Hepatocyte (in vitro differentiated cells): ENCODE measurements around the gene TCF7L2.

Experiments used
- EZH2phosphoT487 ChIP-seq: fragments of 200-600 bp; sonication (generic); IDR thresholded peaks from one replicate; pipeline ENCODE4 v1.6.1; 2018; ENCODE audit warnings: antibody characterized with exemption, mild to moderate bottlenecking, low read depth, moderate library complexity; ENCODE audit not compliant: unreplicated experiment, severe bottlenecking
- TF ChIP-seq, protein P1 (sequence below): fragments of 200-600 bp; sonication (generic); IDR thresholded peaks from 2 replicates; pipeline ENCODE4 v1.5.1; 2016; ENCODE audit warnings: antibody characterized with exemption, mild to moderate bottlenecking; ENCODE audit not compliant: poor library complexity

DNA sequence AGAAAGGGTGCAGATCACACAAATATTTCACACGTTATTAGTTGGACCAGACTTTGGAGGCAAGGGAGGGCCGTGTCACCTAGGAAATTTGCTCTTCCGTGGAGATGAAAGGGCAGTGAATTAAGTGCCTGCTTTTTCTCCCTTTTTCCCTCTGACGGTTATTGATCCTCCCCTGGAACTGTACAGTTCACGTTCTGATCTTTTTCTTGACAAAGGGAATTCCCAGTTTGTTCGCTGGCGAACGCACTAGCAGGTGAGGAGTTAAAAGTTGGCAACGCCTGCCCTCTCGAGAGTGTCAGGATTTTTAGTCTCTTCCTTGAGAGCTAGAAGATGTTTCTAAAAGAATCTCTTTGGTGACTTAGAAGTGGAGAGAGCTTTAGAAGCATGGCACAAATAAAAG, 111.5 kb downstream of the TCF7L2 start:
- TF ChIP-seq, protein P1, sequence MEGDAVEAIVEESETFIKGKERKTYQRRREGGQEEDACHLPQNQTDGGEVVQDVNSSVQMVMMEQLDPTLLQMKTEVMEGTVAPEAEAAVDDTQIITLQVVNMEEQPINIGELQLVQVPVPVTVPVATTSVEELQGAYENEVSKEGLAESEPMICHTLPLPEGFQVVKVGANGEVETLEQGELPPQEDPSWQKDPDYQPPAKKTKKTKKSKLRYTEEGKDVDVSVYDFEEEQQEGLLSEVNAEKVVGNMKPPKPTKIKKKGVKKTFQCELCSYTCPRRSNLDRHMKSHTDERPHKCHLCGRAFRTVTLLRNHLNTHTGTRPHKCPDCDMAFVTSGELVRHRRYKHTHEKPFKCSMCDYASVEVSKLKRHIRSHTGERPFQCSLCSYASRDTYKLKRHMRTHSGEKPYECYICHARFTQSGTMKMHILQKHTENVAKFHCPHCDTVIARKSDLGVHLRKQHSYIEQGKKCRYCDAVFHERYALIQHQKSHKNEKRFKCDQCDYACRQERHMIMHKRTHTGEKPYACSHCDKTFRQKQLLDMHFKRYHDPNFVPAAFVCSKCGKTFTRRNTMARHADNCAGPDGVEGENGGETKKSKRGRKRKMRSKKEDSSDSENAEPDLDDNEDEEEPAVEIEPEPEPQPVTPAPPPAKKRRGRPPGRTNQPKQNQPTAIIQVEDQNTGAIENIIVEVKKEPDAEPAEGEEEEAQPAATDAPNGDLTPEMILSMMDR = no peak
- no peak for TF ChIP-seq EZH2phosphoT487
